Mucosa of rectum (tissue), 2 donors: ENCODE data around the gene HOXB1.

Source experiments
- H3K27ac ChIP-seq, 2 donors: one replicate each; pipeline ENCODE4 v1.7.0; 2013; ENCODE audit warnings: inconsistent platforms in 2 of 2, low read depth in 2 of 2, low read length in 2 of 2
- H3K27me3 ChIP-seq, 2 donors: one replicate each; pipeline ENCODE4 v1.7.0; 2013; ENCODE audit warnings: low read length in 2 of 2; ENCODE audit not compliant: control insufficient read depth in 2 of 2, insufficient read depth in 2 of 2
- H3K36me3 ChIP-seq, 2 donors: one replicate each; pipeline ENCODE4 v1.7.0; 2013; ENCODE audit warnings: low read length in 2 of 2; ENCODE audit not compliant: control insufficient read depth in 2 of 2, insufficient read depth in 2 of 2
- H3K4me1 ChIP-seq, 2 donors: one replicate each; pipeline ENCODE4 v1.7.0; 2013; ENCODE audit warnings: low read length in 2 of 2, mild to moderate bottlenecking in 1 of 2; ENCODE audit not compliant: control insufficient read depth in 2 of 2, insufficient read depth in 2 of 2
- H3K4me3 ChIP-seq, 2 donors: one replicate each; pipeline ENCODE4 v1.7.0; 2013; ENCODE audit warnings: low read length in 2 of 2
- H3K9ac ChIP-seq, 2 donors: one replicate each; pipeline ENCODE4 v1.7.0; 2013; ENCODE audit warnings: low read length in 2 of 2, low read depth in 1 of 2, mild to moderate bottlenecking in 1 of 2
- H3K9me3 ChIP-seq, 2 donors: one replicate each; pipeline ENCODE4 v1.7.0; 2013; ENCODE audit warnings: low read length in 2 of 2; ENCODE audit not compliant: control insufficient read depth in 2 of 2
- donor health status: healthy.
- donor health status: Normal muscosa, but diverticular disease.

The HOXB1 gene

DNA sequence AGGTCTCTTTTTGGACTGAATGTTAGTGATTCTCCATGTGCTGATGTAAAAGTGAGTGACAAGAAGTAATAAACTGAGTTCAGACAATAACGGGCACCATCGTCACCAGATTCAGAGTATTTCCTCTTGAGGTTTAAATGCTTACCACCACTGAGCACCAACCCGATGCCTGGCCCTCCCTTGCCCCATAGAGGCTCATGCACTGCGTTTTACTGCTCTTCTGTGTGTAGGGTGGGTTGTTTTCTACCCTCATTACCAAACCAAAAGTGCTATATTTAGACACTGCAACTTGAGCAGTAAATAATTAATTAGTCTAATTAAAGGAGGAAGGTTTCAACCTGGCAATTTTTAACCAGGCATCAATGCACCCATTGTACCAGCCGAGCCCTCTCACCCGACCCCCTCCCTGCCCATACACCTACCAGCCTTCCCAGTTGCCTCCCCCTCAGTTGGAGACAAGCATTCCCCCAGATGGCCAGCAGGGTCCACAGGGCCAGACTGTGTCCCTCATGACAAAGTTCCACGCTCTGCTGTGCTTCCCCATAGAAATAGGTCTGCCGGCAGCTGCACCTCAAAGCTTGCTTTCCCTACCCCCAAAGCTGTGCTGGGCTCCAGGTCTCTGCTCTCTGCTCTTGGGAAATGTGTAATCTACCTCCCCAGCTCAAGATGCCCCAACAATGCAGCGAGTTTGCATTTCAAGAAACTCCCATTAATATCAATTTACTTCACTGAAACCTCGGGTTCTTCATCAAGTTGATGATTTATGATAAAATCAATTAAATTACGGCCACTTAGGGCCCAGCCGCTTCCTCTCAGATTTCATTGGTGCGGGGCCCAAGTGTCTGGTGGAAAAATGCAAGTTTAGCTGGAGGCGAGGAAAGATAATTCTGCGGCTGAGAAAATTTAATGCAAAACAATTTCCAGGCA is 31.3 kb upstream of the HOXB1 start:
- Histone ChIP-seq H3K4me1 (peaks cover 41 to 51% of the 10 kb centered on the region in 2 donors), H3K9me3 (no peaks in the 10 kb centered on the region), H3K9ac (no peak overlapping the region), H3K4me3 (no peak overlapping the region), H3K27ac (peak overlapping the region; percentile 54 to 57), H3K27me3 (peaks cover 0 to under 1% of the 10 kb centered on the region in 2 donors), H3K36me3 (peaks cover 0 to 13% of the 10 kb centered on the region in 2 donors)

DNA sequence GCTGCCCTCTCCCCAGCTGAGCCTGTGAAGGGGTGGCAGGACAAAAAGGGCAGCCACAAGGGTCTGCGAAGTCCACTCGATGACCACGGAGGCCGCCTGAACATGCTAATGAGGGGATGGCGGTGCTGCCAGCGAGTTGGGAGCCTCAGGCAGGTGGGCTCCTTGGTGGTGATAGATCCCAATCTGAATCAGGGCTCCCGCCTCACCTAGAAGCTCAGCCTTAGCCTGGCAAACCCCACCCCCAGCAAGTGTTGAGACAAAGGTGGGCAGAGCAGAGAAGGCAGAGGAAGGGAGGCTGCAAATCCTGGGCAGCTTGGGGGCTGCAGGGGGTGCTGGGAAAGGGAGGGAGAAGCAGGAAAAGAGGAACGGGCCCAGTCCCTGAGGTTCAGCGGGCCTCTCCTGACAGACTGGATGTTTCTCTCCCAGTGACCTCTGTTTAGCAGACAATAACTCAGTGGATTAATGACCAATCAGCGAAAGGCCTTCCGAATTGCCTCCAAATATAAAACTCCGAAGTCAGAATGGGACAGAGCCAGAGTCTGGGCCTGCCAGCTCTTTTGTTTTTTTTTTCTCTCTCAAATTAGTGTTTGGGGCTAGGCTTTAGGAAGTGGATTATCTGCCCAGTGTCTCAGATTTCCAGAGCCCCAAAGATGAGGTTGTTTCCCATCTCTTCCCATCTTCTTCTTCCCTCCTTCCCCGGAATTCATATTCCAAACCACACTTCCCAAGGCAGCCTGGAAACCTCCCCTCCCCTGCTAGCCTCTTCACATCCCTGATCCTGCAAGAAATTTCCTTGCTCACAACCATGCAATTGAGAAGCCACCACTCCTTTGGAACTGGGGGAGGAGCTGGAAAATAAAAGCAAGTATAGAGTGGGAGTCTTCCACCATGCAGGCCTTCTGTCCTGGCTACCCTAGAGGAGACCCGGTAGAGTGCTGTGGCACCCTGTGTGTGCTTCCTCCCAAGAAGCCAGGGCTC is 29.3 kb upstream of the HOXB1 start:
- no peak overlapping the region for H3K4me3 ChIP-seq
- peaks cover 0 to 3% of the 10 kb centered on the region in 2 donors for H3K27me3 ChIP-seq

GRCh38 chr17:48559122-48559839 is 28.5 kb upstream of the HOXB1 start:
- H3K9ac ChIP-seq = no peak overlapping the region
- peaks cover 0 to 9% of the 10 kb centered on the region in 2 donors for H3K36me3 ChIP-seq
- H3K4me3 ChIP-seq = no peak overlapping the region
- peaks cover 39 to 54% of the 10 kb centered on the region in 2 donors for H3K4me1 ChIP-seq
- no peaks in the 10 kb centered on the region for H3K9me3 ChIP-seq
- H3K27me3 ChIP-seq = peaks cover 0 to 3% of the 10 kb centered on the region in 2 donors
- peak overlapping the region; percentile 31 to 56 for H3K27ac ChIP-seq

More for the DNA sequence above, 29.3 kb upstream of the HOXB1 start:
- Histone ChIP-seq H3K9me3 (no peaks in the 10 kb centered on the region), H3K36me3 (peaks cover 0 to 10% of the 10 kb centered on the region in 2 donors), H3K27ac (peak overlapping the region; percentile 31 to 56), H3K9ac (no peak overlapping the region), H3K4me1 (peaks cover 37 to 59% of the 10 kb centered on the region in 2 donors)

- Histone ChIP-seq H3K9ac (no peak overlapping the region), H3K9me3 (no peaks in the 10 kb centered on the region), H3K36me3 (peaks cover 0 to 9% of the 10 kb centered on the region in 2 donors), H3K4me3 (no peak overlapping the region), H3K27ac (no peak overlapping the region), H3K27me3 (peaks cover 0 to 3% of the 10 kb centered on the region in 2 donors), H3K4me1 (peaks cover 39 to 54% of the 10 kb centered on the region in 2 donors)
These were observed 28.0 kb upstream of the HOXB1 start for GRCh38 chr17:48558831-48559121.

DNA sequence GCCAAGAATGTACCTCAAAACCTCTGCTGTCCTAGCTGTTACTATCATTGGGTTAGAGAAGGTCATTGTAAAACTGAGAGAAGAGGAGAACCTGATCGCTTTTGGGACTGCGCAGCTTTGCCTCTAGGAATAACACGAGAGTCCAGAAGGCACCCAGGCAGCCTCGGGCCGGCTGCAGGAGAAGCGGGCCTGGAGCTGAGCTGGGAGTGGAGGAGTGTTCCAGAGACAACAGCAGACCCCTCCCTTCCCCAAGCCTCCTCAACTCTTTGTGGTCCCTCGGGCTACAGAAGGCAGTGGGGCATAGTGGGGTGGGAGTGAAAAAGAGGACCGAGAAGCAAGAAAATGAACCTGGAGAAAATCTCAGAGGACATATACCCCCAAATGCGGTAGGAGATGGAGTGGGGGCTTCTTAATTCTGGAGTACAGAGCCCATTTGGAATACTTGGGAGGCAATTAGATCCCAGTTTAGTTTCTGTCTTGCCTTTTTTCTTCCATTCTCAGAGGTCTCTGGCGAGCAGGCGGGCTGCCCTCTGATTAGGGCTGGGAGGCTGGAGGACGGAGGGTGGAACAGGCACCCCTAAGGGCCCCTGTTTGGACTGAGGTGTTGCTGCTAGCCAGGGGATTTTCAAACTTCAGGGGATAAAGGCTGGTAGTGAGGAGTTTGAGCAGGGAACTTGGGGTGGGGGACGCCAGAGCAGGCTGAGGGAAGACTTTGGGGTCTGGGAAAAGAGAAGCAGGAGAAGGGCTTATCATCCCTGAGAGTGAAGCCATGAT is 27.4 kb upstream of the HOXB1 start:
- H3K9ac ChIP-seq = no peak overlapping the region
- peak overlapping the region in 1 of 2 donors; percentile 10 for H3K4me3 ChIP-seq
- peaks cover 0 to 3% of the 10 kb centered on the region in 2 donors for H3K27me3 ChIP-seq
- no peaks in the 10 kb centered on the region for H3K9me3 ChIP-seq
- peaks cover 35 to 54% of the 10 kb centered on the region in 2 donors for H3K4me1 ChIP-seq
- H3K27ac ChIP-seq = peak overlapping the region in 1 of 2 donors; percentile 11
- peaks cover 0 to 5% of the 10 kb centered on the region in 2 donors for H3K36me3 ChIP-seq

DNA sequence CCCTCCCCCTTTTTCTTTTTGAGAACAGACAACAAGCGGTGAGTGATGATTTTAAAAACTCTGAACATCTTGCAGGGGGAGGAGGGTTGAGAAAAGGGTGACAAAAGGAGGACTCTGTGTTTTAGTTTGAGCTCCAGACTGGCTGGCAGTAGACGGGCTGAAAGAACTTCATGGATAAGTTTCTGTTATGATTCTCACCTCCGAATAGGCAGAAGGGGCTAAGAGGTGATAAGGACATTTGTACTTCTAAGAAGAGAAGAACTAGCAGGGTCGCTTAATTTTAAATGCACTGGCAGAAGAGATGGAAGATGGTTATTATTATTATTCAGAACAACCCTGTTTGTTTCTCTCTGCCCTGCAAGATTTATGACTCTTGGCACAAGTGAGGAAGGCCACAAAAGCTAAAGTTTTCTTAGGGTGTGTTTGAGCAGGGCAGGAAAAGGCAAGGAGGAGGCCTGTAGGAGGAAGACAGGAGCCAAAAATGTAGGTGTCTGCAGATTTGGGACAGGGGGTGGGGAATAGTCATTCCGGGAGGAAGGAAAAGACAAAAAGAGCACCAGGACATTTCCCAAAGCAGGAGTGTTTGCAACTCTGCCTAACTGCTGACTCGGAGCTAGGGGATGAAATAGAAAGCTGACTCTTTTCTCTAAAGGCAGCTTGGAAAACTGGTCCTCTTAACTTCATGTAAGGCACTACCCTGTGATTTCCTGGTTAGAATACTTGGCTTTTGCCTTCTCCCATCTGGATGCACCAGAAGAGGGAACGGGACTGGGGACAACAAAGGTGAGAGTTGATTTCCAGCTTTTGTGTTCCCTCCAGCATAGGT is 26.0 kb upstream of the HOXB1 start:
- Histone ChIP-seq H3K36me3 (peaks cover 0 to 7% of the 10 kb centered on the region in 2 donors), H3K27me3 (peaks cover 0 to 3% of the 10 kb centered on the region in 2 donors), H3K9me3 (no peaks in the 10 kb centered on the region), H3K4me3 (peak overlapping the region in 1 of 2 donors; percentile 48), H3K27ac (peak overlapping the region; percentile 18 to 72), H3K4me1 (peaks cover 35 to 47% of the 10 kb centered on the region in 2 donors), H3K9ac (peak overlapping the region in 1 of 2 donors; percentile 41)

GRCh38 chr17:48556229-48556575 is 25.4 kb upstream of the HOXB1 start:
- Histone ChIP-seq H3K4me1 (peaks cover 29 to 41% of the 10 kb centered on the region in 2 donors), H3K9me3 (no peaks in the 10 kb centered on the region), H3K27ac (peak overlapping the region; percentile 5 to 72), H3K9ac (no peak overlapping the region), H3K27me3 (peaks cover 0 to 3% of the 10 kb centered on the region in 2 donors), H3K4me3 (no peak overlapping the region), H3K36me3 (peaks cover 0 to 8% of the 10 kb centered on the region in 2 donors)

- Histone ChIP-seq H3K4me3 (peak overlapping the region; percentile 23 to 35), H3K36me3 (peaks cover 0 to 8% of the 10 kb centered on the region in 2 donors), H3K27me3 (peaks cover 0 to 3% of the 10 kb centered on the region in 2 donors), H3K9me3 (no peaks in the 10 kb centered on the region), H3K9ac (peak overlapping the region in 1 of 2 donors; percentile 3), H3K27ac (peak overlapping the region; percentile 64), H3K4me1 (peaks cover 25 to 37% of the 10 kb centered on the region in 2 donors)
These were observed 24.7 kb upstream of the HOXB1 start for GRCh38 chr17:48555258-48556228.
